Measurements from ENCODE around the gene SMPD3. TPM values are rescaled to one million over a fixed set of nuclear protein-coding genes. Genes with fewer than 3 reads are reported as not detected.

SMPD3 gene
- total RNA-seq, 1 experiment from 2014 or later: not detected

- TF ChIP-seq CTCF (IDR thresholded peaks at IDR 0.05; ENCODE audit: unreplicated experiment): no peak
- POLR2A ChIA-PET: interaction anchor here (0.6 kb wide), 1 partner anchor 15 kb away, joined by 3 read pairs; no protein-coding TSS in a partner anchor
- peaks cover 5% of the 10 kb centered on the region for H3K4me1 Mint-ChIP-seq (ENCODE audit: insufficient read depth, unreplicated experiment)
- peaks cover 44% of the 10 kb centered on the region for H3K27me3 Mint-ChIP-seq (ENCODE audit: insufficient read depth, unreplicated experiment)
- H3K27ac Mint-ChIP-seq (ENCODE audit: low read depth, unreplicated experiment): no peak overlapping the region
- no TSS peak for BruUV-seq (replicated peaks)
- DNase-seq (ENCODE audit: unreplicated experiment): no peak
- no peaks in the 10 kb centered on the region for H3K9me3 Mint-ChIP-seq (ENCODE audit: unreplicated experiment)
- CTCF ChIA-PET: interaction anchor here (0.6 to 1.4 kb wide), 5 partner anchors 12 to 920 kb away, joined by 3 to 5 read pairs (median 3); no protein-coding TSS in a partner anchor
- no peak overlapping the region for H3K4me3 Mint-ChIP-seq (ENCODE audit: unreplicated experiment)
- intact Hi-C loops (cut with micrococcal nuclease): no loop called here
- no peaks in the 10 kb centered on the region for H3K36me3 Mint-ChIP-seq (ENCODE audit: insufficient read depth, unreplicated experiment)
Observed at GRCh38 chr16:68369697-68370580, 78.4 kb downstream of the SMPD3 start.

- no peak for DNase-seq (ENCODE audit: unreplicated experiment)
- H3K9me3 Mint-ChIP-seq (ENCODE audit: unreplicated experiment): no peaks in the 10 kb centered on the region
- peaks cover 37% of the 10 kb centered on the region for H3K27me3 Mint-ChIP-seq (ENCODE audit: insufficient read depth, unreplicated experiment)
- no peak overlapping the region for H3K4me3 Mint-ChIP-seq (ENCODE audit: unreplicated experiment)
- H3K4me1 Mint-ChIP-seq (ENCODE audit: insufficient read depth, unreplicated experiment): peaks cover 5% of the 10 kb centered on the region
- ChIA-PET CTCF (interaction anchor here (0.6 to 1.4 kb wide), 4 partner anchors 10 to 107 kb away, joined by 3 to 5 read pairs (median 3); no protein-coding TSS in a partner anchor), POLR2A (no interaction called here)
- H3K36me3 Mint-ChIP-seq (ENCODE audit: insufficient read depth, unreplicated experiment): no peaks in the 10 kb centered on the region
- H3K27ac Mint-ChIP-seq (ENCODE audit: low read depth, unreplicated experiment): no peak overlapping the region
- no peak for TF ChIP-seq CTCF (IDR thresholded peaks at IDR 0.05; ENCODE audit: unreplicated experiment)
- intact Hi-C loops (cut with micrococcal nuclease): no loop called here
- BruUV-seq (replicated peaks): no TSS peak
Observed at GRCh38 chr16:68369168-68369567, 79.1 kb downstream of the SMPD3 start.

DNA sequence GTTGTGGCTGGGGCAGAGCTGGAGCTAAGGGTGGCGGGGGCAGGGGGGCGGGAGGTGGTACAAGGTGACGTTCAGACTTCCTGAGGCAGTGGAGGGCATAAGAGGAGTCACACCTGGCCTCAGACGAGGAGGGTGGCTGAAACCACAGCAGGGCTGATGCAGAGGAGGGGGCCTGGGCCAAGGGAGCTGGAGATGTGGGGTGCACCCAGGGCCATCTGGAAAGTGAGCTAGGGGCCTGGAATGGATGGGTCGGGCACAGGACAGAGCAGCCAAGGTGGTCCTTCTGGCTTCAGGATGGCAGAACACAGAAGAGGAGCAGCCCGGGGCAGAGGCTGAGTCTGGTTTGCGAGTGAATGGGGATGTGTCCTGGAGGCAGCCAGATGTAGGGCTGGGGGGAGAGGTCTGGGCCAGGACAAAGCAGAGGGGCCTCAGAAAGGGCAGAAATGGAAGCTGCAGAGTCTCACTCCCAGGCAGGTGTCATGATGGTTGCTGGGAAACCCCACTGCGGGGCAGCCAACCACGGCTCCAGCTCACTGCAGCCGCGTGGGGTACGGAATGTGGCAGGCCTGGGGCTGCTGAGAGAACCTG is 79.9 kb downstream of the SMPD3 start:
- no peak overlapping the region for H3K27ac Mint-ChIP-seq (ENCODE audit: low read depth, unreplicated experiment)
- no peaks in the 10 kb centered on the region for H3K9me3 Mint-ChIP-seq (ENCODE audit: unreplicated experiment)
- CTCF ChIA-PET: interaction anchor here (0.8 to 0.9 kb wide), 2 partner anchors 10 to 107 kb away, joined by 3 to 5 read pairs; no protein-coding TSS in a partner anchor
- no peak overlapping the region for H3K4me3 Mint-ChIP-seq (ENCODE audit: unreplicated experiment)
- POLR2A ChIA-PET: interaction anchor here (0.7 kb wide), 1 partner anchor 161 kb away, joined by 3 read pairs; no protein-coding TSS in a partner anchor
- no peak for DNase-seq (ENCODE audit: unreplicated experiment)
- H3K36me3 Mint-ChIP-seq (ENCODE audit: insufficient read depth, unreplicated experiment): no peaks in the 10 kb centered on the region
- intact Hi-C loops (cut with micrococcal nuclease): no loop called here
- H3K27me3 Mint-ChIP-seq (ENCODE audit: insufficient read depth, unreplicated experiment): peaks cover 29% of the 10 kb centered on the region
- peaks cover 5% of the 10 kb centered on the region for H3K4me1 Mint-ChIP-seq (ENCODE audit: insufficient read depth, unreplicated experiment)
- BruUV-seq (replicated peaks): no TSS peak
- no peak for TF ChIP-seq CTCF (IDR thresholded peaks at IDR 0.05; ENCODE audit: unreplicated experiment)

DNA sequence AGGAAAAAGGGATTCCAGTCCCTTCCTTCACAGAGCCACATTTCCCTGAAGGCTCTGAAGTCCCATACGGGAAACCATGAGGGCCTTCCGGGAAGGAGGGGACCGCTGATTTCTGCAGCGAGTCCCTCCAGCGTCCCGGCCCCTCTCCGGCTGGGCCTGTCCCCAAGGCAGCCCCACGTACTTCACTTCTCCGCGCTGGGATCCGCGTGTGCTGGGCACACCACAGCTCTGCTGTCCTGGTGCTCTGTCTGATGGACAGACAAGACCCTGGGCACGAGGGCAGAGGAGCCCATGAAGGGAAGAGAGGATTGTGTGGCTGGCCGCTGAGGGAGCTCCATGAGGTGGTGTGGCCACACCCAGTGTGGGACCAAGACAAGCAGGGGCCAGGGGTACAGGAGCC is 80.4 kb downstream of the SMPD3 start:
- POLR2A ChIA-PET: interaction anchor here (0.6 to 0.7 kb wide), 2 partner anchors 67 to 161 kb away, joined by 3 read pairs; no protein-coding TSS in a partner anchor
- H3K9me3 Mint-ChIP-seq (ENCODE audit: unreplicated experiment): no peaks in the 10 kb centered on the region
- H3K4me3 Mint-ChIP-seq (ENCODE audit: unreplicated experiment): no peak overlapping the region
- intact Hi-C loops (cut with micrococcal nuclease): no loop called here
- H3K27ac Mint-ChIP-seq (ENCODE audit: low read depth, unreplicated experiment): no peak overlapping the region
- no peaks in the 10 kb centered on the region for H3K36me3 Mint-ChIP-seq (ENCODE audit: insufficient read depth, unreplicated experiment)
- CTCF ChIA-PET: interaction anchor here (0.5 to 1.8 kb wide), 2 partner anchors 143 to 908 kb away, joined by 3 to 9 read pairs; no protein-coding TSS in a partner anchor
- no peak for TF ChIP-seq CTCF (IDR thresholded peaks at IDR 0.05; ENCODE audit: unreplicated experiment)
- no TSS peak for BruUV-seq (replicated peaks)
- DNase-seq (ENCODE audit: unreplicated experiment): no peak
- peaks cover 5% of the 10 kb centered on the region for H3K4me1 Mint-ChIP-seq (ENCODE audit: insufficient read depth, unreplicated experiment)
- peaks cover 24% of the 10 kb centered on the region for H3K27me3 Mint-ChIP-seq (ENCODE audit: insufficient read depth, unreplicated experiment)

Data from MCF 10A (cell line).